Ovary (tissue), 9 donors: Measurements from ENCODE around the gene CCT6A. TPM values are rescaled to one million over a fixed set of nuclear protein-coding genes. Genes with fewer than 3 reads are reported as not detected.
"Not testable (repeated sequence)": the region's sequence is repeated elsewhere in the genome, so short reads cannot be mapped to it uniquely, and the experiment has no call there.

Experiments
- DNase-seq, 5 donors: peaks; one replicate each; pipeline ENCODE4 v3.0.0-alpha.2; 2019 to 2020
- H3K27ac ChIP-seq, 2 donors: fragments of 200-600 bp; one replicate each; pipeline versions ENCODE4 v1.5.1 to v1.8.0; 2019 to 2022
- H3K27me3 ChIP-seq: fragments of 200-600 bp; one replicate; pipeline ENCODE4 v1.8.0; 2022
- H3K36me3 ChIP-seq: fragments of 200-600 bp; sonication (generic); one replicate; pipeline ENCODE4 v1.5.1; 2019
- H3K4me1 ChIP-seq: one replicate; pipeline ENCODE4 v1.8.1; 2013; ENCODE audit warnings: mild to moderate bottlenecking, moderate library complexity; ENCODE audit not compliant: insufficient read depth
- H3K4me3 ChIP-seq: fragments of 200-600 bp; sonication (generic); one replicate; pipeline ENCODE4 v1.5.1; 2017
- H3K9me3 ChIP-seq, 2 donors: fragments of 200-600 bp in 1 of 2; sonication (generic) in 1 of 2; one replicate each; pipeline versions ENCODE4 v1.5.1 to v1.8.1; 2013 to 2019; ENCODE audit warnings: mild to moderate bottlenecking in 1 of 2, moderate library complexity in 1 of 2
- EP300 ChIP-seq: sonication (generic); formaldehyde crosslinking; IDR thresholded peaks from one replicate; pipeline ENCODE4 v1.6.1; 2017; ENCODE audit warnings: antibody characterized with exemption
- POLR2A ChIP-seq: fragments of 450-650 bp; IDR thresholded peaks from one replicate; pipeline ENCODE4 v1.6.1; 2017; ENCODE audit warnings: antibody characterized with exemption, mild to moderate bottlenecking, moderate library complexity
- WGBS, 3 donors: extraction: QIAGEN DNeasy Blood & Tissue Kit in 1 of 3; methylation state at CpG; one replicate each; pipeline versions ENCODE4 v1.1.5 to v1.1.7; 2013 to 2017; 5-methylcytosine and 5-hydroxymethylcytosine counted together
- intact Hi-C, 4 donors: fragments of 100-400 bp; cut with DNase I; formaldehyde crosslinking; loops; one replicate each; pipeline versions ENCODE4 v1.11.0 to v1.15.1; 2022 to 2023
- polyA plus RNA-seq, 2 donors: library from polyadenylated mRNA; stranded (reverse); fragments of 200-250 nt in 1 of 2; fragments of 350-450 nt in 1 of 2; fragmentation: Illumina TruSeq in 1 of 2; extraction: RNeasy Lipid Tissue Mini Kit (QIAGEN cat#74804) in 1 of 2; gene quantifications; one replicate each; pipeline ENCODE4 v1.2.3, GENCODE V29; 2013 to 2014
- total RNA-seq, 7 donors: library from RNA; depleted of rRNA in 2 of 7; stranded (reverse); fragments of >200 nt in 2 of 7; fragmentation: NEBNext Ultra II Directional in 3 of 7; extraction: Animal tissue kit (Norgen Biotek cat#: 25700) in 3 of 7; gene quantifications; one replicate each; pipeline versions ENCODE4 v1.1.0 to v1.2.4, GENCODE V29; 2016 to 2023
- TF ChIP-seq, protein P1 (sequence below), 3 donors: fragments of 450-650 bp in 2 of 3; fragments of 200-600 bp in 1 of 3; IDR thresholded peaks; one replicate each; pipeline versions ENCODE4 v1.5.1 to v1.8.0; 2016 to 2022; ENCODE audit warnings: antibody characterized with exemption in 3 of 3, mild to moderate bottlenecking in 1 of 3
- donor health status: DM: no; HTN: no; CAD: no; lungs with moderate emphysema.
- donor health status: DM: no; HTN: no; CAD: no.
- donor health status: Bipolar disorder and iron deficiency.
- donor health status: DM: yes; HTN: yes; CAD: no.
- donor health status: DM: no; HTN: no; CAD: no.
- donor health status: DM: yes; HTN: yes; CAD: no.

The CCT6A gene
- total and polyA plus RNA-seq, 9 donors = 50.2 to 112 (median 78.3) TPM

DNA sequence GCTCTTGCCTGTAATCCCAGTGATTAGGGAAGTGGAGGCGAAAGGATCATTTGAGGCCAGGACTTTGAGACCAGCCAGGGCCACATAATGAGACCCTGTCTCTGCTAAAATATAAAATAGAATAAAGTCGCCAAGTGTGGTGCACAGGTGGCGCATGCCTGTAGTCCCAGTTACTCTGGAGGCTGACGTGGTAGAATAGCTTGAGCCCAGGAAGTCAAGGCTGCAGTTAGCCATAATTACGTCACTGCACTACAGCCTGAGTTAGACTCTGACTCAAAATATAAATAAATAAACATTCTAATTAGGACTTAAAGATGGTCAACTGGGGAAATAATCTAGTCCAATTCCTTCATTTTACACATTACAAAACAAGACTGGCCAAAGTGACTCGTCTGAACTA lies 53.9 kb downstream of the CCT6A start:
- 13 to 19% (median 18%) methylated on average over 6 of the region's 6 CpGs for WGBS, 3 donors
- Histone ChIP-seq H3K4me1 (peaks cover 5% of the 10 kb centered on the region), H3K27ac (peak overlapping the region in 1 of 2 donors; percentile 93), H3K36me3 (no peaks in the 10 kb centered on the region), H3K9me3 (no peaks in the 10 kb centered on the region), H3K4me3 (peak overlapping the region; percentile 91), H3K27me3 (no peaks in the 10 kb centered on the region)
- intact Hi-C loops = no loop called here
- TF ChIP-seq, protein P1, sequence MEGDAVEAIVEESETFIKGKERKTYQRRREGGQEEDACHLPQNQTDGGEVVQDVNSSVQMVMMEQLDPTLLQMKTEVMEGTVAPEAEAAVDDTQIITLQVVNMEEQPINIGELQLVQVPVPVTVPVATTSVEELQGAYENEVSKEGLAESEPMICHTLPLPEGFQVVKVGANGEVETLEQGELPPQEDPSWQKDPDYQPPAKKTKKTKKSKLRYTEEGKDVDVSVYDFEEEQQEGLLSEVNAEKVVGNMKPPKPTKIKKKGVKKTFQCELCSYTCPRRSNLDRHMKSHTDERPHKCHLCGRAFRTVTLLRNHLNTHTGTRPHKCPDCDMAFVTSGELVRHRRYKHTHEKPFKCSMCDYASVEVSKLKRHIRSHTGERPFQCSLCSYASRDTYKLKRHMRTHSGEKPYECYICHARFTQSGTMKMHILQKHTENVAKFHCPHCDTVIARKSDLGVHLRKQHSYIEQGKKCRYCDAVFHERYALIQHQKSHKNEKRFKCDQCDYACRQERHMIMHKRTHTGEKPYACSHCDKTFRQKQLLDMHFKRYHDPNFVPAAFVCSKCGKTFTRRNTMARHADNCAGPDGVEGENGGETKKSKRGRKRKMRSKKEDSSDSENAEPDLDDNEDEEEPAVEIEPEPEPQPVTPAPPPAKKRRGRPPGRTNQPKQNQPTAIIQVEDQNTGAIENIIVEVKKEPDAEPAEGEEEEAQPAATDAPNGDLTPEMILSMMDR (IDR thresholded peaks at IDR 0.05) = no peak
- TF ChIP-seq EP300 = no peak
- no peak for TF ChIP-seq POLR2A
- DNase-seq = no peak

- H3K27me3 ChIP-seq = no peaks in the 10 kb centered on the region
- H3K9me3 ChIP-seq = no peaks in the 10 kb centered on the region
- H3K4me3 ChIP-seq = peak within 1 kb of the TSS; percentile 91
- 1 to 2% (median 1%) methylated on average over 53 to 57 of the region's 57 CpGs for WGBS, 3 donors
- peaks cover 5% of the 10 kb centered on the region for H3K4me1 ChIP-seq
- TF ChIP-seq, protein P1 (IDR thresholded peaks at IDR 0.05) = no peak
- TF ChIP-seq EP300 (no peak), POLR2A (peak; percentile 94)
- H3K36me3 ChIP-seq = no peaks in the 10 kb centered on the region
- intact Hi-C loops = no loop called here
- DNase-seq = peak; percentile 94 to 96 (median 95)
- peak within 1 kb of the TSS; percentile 78 to 93 for H3K27ac ChIP-seq
These were observed 54.8 kb downstream of the CCT6A start, which contains the start of gene CHCHD2 for GRCh38 chr7:56106108-56107073. Gene CHCHD2, minus strand, starts transcription at chr7:56106476. Its CDS starts 63 bp downstream, at chr7:56106413.

- Histone ChIP-seq H3K4me1 (peaks cover 5% of the 10 kb centered on the region), H3K9me3 (no peaks in the 10 kb centered on the region), H3K36me3 (no peaks in the 10 kb centered on the region), H3K27me3 (no peaks in the 10 kb centered on the region), H3K27ac (no peak overlapping the region), H3K4me3 (no peak overlapping the region)
- intact Hi-C loops = no loop called here
- WGBS, 3 donors = 83 to 98% (median 98%) methylated on average over 1 of the region's 1 CpG
- DNase-seq = no peak
- no peak for TF ChIP-seq EP300
- no peak for TF ChIP-seq POLR2A
- TF ChIP-seq, protein P1 (IDR thresholded peaks at IDR 0.05) = no peak
These were observed 56.3 kb downstream of the CCT6A start for GRCh38 chr7:56107954-56108258.

DNA sequence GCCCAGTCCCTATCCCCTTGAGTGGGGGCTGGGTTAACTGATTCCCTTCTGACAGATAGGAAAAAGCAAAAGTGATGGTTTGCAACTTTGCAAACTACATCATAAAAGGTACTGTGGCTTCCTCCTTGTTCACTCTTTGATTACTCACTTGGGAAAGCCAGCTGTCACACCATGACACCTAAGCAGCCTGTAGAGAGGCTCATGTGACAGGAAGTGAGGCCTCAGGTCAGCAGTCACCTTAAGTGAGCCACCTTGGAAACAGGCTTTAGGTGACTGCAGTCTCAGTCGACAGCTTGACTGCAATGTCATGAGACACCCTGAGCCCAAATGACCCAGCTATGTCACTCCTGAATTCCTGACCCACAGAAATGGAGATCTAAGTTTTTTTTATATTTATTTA lies 59.0 kb downstream of the CCT6A start:
- TF ChIP-seq, protein P1 (IDR thresholded peaks at IDR 0.05) = no peak
- TF ChIP-seq POLR2A (no peak), EP300 (no peak)
- Histone ChIP-seq H3K27ac (no peak overlapping the region), H3K27me3 (no peaks in the 10 kb centered on the region), H3K9me3 (no peaks in the 10 kb centered on the region), H3K4me3 (no peak overlapping the region), H3K4me1 (no peaks in the 10 kb centered on the region), H3K36me3 (no peaks in the 10 kb centered on the region)
- no peak for DNase-seq
- 66 to 82% (median 78%) methylated on average over 1 of the region's 1 CpG for WGBS, 3 donors
- intact Hi-C loops = no loop called here

- H3K36me3 ChIP-seq, DNase-seq, H3K9me3 ChIP-seq, H3K27me3 ChIP-seq, H3K4me3 ChIP-seq, intact Hi-C loops, H3K4me1 ChIP-seq, H3K27ac ChIP-seq: not testable (repeated sequence)
- WGBS, 3 donors = 76 to 83% (median 76%) methylated on average over 3 of the region's 3 CpGs
These were observed 60.7 kb downstream of the CCT6A start for GRCh38 chr7:56112244-56112643.
